Brain microvascular endothelial cell (primary cell): Measurements from ENCODE around the gene FAM199X.
A peak's percentile ranks its signal among the peaks of the same experiment; 100 is the strongest.
"Not testable (repeated sequence)": the region's sequence is repeated elsewhere in the genome, so short reads cannot be mapped to it uniquely, and the experiment has no call there.

ENCODE experiments used
- DNase-seq: peaks from one replicate; pipeline ENCODE4 v3.0.0-alpha.2; 2020
- H3K27ac ChIP-seq: fragments of 250-450 bp; sonication (Bioruptor Pico); 2 replicates; pipeline ENCODE4 v1.5.1; 2020; ENCODE audit warnings: mild to moderate bottlenecking, moderate library complexity
- H3K27me3 ChIP-seq: fragments of 250-450 bp; sonication (Bioruptor Pico); replicated peaks from 2 replicates; pipeline ENCODE4 v1.5.1; 2020; ENCODE audit warnings: mild to moderate bottlenecking
- H3K36me3 ChIP-seq: fragments of 250-450 bp; sonication (Bioruptor Pico); replicated peaks from 2 replicates; pipeline ENCODE4 v1.5.1; 2020; ENCODE audit warnings: mild to moderate bottlenecking
- H3K4me3 ChIP-seq: 2 replicates; pipeline ENCODE4 v1.5.1; 2011; ENCODE audit warnings: low read depth, mild to moderate bottlenecking, control low read depth, low read length, moderate library complexity
- CTCF ChIP-seq: IDR thresholded peaks from 2 replicates; pipeline ENCODE4 v1.5.1; 2011; ENCODE audit warnings: low read depth, mild to moderate bottlenecking, moderate library complexity, low read length, control low read depth, inconsistent platforms; ENCODE audit errors: missing control alignments
- in situ Hi-C: cut with HindIII; loops from 2 replicates; pipeline ENCODE4 v1.10.0; 2017; ENCODE audit warnings: low sequenced_read_pairs, low pct_ligation_motif_present

FAM199X gene

DNA sequence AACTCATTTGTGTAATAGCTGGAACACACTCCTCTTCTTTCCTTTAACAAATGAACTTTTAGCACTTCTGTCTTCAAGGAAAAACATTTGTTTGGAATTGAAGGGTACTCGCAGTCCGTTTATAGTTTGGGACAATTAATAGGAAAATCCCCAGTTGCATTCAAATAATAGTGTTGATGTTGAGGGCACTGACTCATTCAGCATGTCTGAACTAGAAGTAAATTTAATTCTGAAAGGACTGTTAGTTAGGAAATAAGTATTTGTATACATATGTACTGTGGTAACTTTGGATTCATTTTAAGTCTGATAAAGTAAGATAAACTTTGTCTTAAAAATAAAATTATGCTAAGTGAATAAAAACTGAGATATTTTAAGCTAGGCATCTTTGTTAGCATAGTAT lies 27.2 kb downstream of the FAM199X start:
- in situ Hi-C loops, result no loop called here
- peaks cover under 1% of the 10 kb centered on the region for H3K36me3 ChIP-seq
- TF ChIP-seq CTCF, result no peak
- DNase-seq, result no peak
- H3K27ac ChIP-seq, result no peak overlapping the region
- no peaks in the 10 kb centered on the region for H3K27me3 ChIP-seq
- no peak overlapping the region for H3K4me3 ChIP-seq

GRCh38 chrX:104195013-104195412 lies 28.8 kb downstream of the FAM199X start:
- DNase-seq, result no peak
- in situ Hi-C loops, result no loop called here
- Histone ChIP-seq H3K27me3 (no peaks in the 10 kb centered on the region), H3K27ac (no peak overlapping the region), H3K36me3 (no peaks in the 10 kb centered on the region), H3K4me3 (no peak overlapping the region)
- TF ChIP-seq CTCF, result no peak

- Histone ChIP-seq H3K4me3 (no peak overlapping the region), H3K36me3 (no peaks in the 10 kb centered on the region), H3K27me3 (no peaks in the 10 kb centered on the region), H3K27ac (no peak overlapping the region)
- peak; percentile 78 for TF ChIP-seq CTCF
- peak; percentile 21 for DNase-seq
- in situ Hi-C loops, result no loop called here
These were observed 29.3 kb downstream of the FAM199X start for GRCh38 chrX:104195489-104196084.

DNA sequence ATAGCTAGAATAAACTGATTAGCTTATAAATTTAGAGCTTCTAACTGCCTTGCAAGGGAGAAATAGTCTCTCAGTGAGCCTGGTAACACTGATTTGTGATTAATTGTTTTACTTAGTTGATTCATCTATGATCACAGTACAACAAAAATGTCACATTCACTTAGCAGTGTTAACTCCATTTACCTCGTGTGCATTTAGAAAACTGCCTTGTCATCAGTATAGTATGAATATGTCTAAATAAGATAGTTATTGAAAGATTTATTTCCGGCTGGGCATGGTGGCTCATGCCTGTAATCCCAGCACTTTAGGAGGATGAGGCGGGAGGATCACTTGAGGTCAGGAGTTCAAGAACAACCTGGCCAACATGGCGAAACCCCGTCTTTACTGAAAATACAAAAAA lies 39.3 kb downstream of the FAM199X start:
- no peak overlapping the region for H3K4me3 ChIP-seq
- in situ Hi-C loops, result no loop called here
- no peak for DNase-seq

DNA sequence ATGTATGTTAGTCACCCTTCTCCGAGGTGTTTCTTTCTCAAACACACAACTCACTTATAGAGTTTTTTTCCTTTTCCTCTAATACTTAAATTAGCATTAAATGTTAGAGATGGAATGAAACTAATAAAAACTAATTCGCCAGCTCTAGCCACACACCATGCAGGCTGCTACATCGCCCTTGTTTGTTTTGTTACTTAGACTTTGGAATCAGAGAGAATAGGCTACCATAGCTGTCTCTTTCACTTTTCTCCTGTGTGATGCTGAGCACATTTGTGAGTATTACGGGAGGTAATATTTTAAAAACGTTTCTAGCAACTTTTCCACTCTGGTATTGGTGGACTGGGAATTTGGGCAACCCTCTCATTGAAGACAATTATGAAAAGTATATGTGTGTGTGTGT lies 44.9 kb downstream of the FAM199X start:
- TF ChIP-seq CTCF, result no peak
- no peak overlapping the region for H3K27ac ChIP-seq
- in situ Hi-C loops, result no loop called here

More for the DNA sequence above, 39.3 kb downstream of the FAM199X start:
- no peak overlapping the region for H3K27ac ChIP-seq
- no peak for TF ChIP-seq CTCF
- H3K27me3 ChIP-seq, result no peaks in the 10 kb centered on the region
- H3K36me3 ChIP-seq, result no peaks in the 10 kb centered on the region

DNA sequence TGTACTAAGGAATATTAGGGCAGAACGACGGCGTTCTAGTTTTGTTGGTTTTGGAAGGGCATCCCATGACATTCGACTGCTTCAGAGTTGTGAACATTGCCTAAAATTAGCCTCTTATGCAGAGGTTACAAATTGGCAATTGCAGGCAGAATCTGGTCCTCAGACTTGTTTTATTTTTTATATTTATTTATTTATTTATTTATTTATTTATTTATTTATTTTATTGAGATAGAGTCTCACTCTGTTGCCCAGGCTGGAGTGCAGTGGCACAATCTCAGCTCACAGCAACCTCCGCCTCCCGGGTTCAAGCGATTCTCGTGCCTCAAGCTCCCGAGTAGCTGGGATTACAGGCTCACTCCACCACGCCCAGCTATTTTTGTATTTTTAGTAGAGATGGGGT lies 63.8 kb downstream of the FAM199X start:
- H3K4me3 ChIP-seq, H3K27ac ChIP-seq, H3K36me3 ChIP-seq, DNase-seq, H3K27me3 ChIP-seq, in situ Hi-C loops: not testable (repeated sequence)

More for the DNA sequence above, 44.9 kb downstream of the FAM199X start:
- no peak for DNase-seq
- Histone ChIP-seq H3K27me3 (no peaks in the 10 kb centered on the region), H3K4me3 (no peak overlapping the region), H3K36me3 (no peaks in the 10 kb centered on the region)
